H1 (cell line): ENCODE measurements around the gene CD99. TPM values are rescaled to one million over a fixed set of nuclear protein-coding genes. Genes with fewer than 3 reads are reported as not detected.

Experiments used
- CTCF ChIA-PET: fragments of 300-600 bp; sonication (Branson Sonifier 250); formaldehyde crosslinking; loops from one replicate; lab custom pipeline; 2021; ENCODE audit not compliant: partially characterized antibody; lab: Charles Lee
- POLR2A ChIA-PET: fragments of 300-600 bp; sonication (Branson Sonifier 250); formaldehyde crosslinking; loops from one replicate; lab custom pipeline; 2021; ENCODE audit warnings: inconsistent platforms; ENCODE audit not compliant: partially characterized antibody; lab: Charles Lee
- DNase-seq, 2 experiments: peaks; one replicate each; pipeline versions ENCODE4 v3.0.0 to v3.0.0-alpha.2; 2010 to 2022; ENCODE audit warnings: low spot score in 2 of 2, low read depth in 1 of 2, mixed read lengths in 1 of 2
- FAIRE-seq: peaks from 2 replicates; lab custom pipeline; 2011; peaks lifted over from hg19 to GRCh38; lab: Jason Lieb, UNC
- H2AFZ ChIP-seq: 2 replicates; pipeline ENCODE4 v1.8.1; 2012; ENCODE audit warnings: low read length, inconsistent platforms
- H2AK5ac ChIP-seq: 2 replicates; pipeline ENCODE4 v1.6.1; 2013; ENCODE audit warnings: low read depth, low read length
- H2BK120ac ChIP-seq: replicated peaks from 2 replicates; pipeline ENCODE3; 2013; ENCODE audit warnings: low read depth, low read length, inconsistent platforms
- H2BK12ac ChIP-seq: 2 replicates; pipeline ENCODE4 v1.6.1; 2013; ENCODE audit warnings: low read depth, low read length
- H2BK15ac ChIP-seq: 2 replicates; pipeline ENCODE4 v1.6.1; 2013; ENCODE audit warnings: low read length
- H2BK20ac ChIP-seq: 2 replicates; pipeline ENCODE4 v1.6.1; 2013; ENCODE audit warnings: low read length
- H2BK5ac ChIP-seq: 2 replicates; pipeline ENCODE4 v1.6.1; 2013; ENCODE audit warnings: low read depth, low read length
- H3K14ac ChIP-seq: 2 replicates; pipeline ENCODE4 v1.6.1; 2013; ENCODE audit warnings: inconsistent platforms; ENCODE audit not compliant: insufficient read length
- H3K18ac ChIP-seq: 2 replicates; pipeline ENCODE4 v1.6.1; 2013; ENCODE audit warnings: low read length; ENCODE audit errors: extremely low read depth
- H3K23ac ChIP-seq: 2 replicates; pipeline ENCODE4 v1.6.1; 2013; ENCODE audit warnings: inconsistent platforms; ENCODE audit not compliant: insufficient read length
- H3K23me2 ChIP-seq: 2 replicates; pipeline ENCODE4 v1.6.1; 2013; ENCODE audit warnings: low read depth, low read length
- H3K27ac ChIP-seq: 2 replicates; pipeline ENCODE4 v1.6.1; 2011; ENCODE audit warnings: low read depth, low read length, inconsistent platforms
- H3K27me3 ChIP-seq, 4 experiments: replicated peaks in 1 of 4; 1 replicate in 1 of 4; 2 replicates in 3 of 4; pipeline versions ENCODE4 v1.6.1 to v1.8.1; 2011 to 2013; ENCODE audit warnings: low read length in 3 of 4, mild to moderate bottlenecking in 3 of 4, inconsistent platforms in 2 of 4, mixed read lengths in 2 of 4, moderate library complexity in 1 of 4; ENCODE audit not compliant: control insufficient read depth in 3 of 4, insufficient read depth in 3 of 4; ENCODE audit errors: extremely low read depth in 1 of 4
- H3K36me3 ChIP-seq, 4 experiments: 2 replicates each; pipeline versions ENCODE4 v1.6.1 to v1.8.1; 2011 to 2013; ENCODE audit warnings: mild to moderate bottlenecking in 4 of 4, low read length in 3 of 4, moderate library complexity in 2 of 4, control low read depth in 1 of 4, inconsistent platforms in 1 of 4; ENCODE audit not compliant: insufficient read depth in 4 of 4, control insufficient read depth in 2 of 4
- H3K4ac ChIP-seq: replicated peaks from 2 replicates; pipeline ENCODE3; 2013; ENCODE audit warnings: low read length, low read depth, mixed read lengths, inconsistent platforms; ENCODE audit not compliant: insufficient read length
- H3K4me1 ChIP-seq, 4 experiments: replicated peaks in 1 of 4; 1 replicate in 1 of 4; 2 replicates in 3 of 4; pipeline versions ENCODE4 v1.6.1 to v1.8.1; 2011 to 2013; ENCODE audit warnings: low read length in 3 of 4, inconsistent platforms in 2 of 4, mixed read lengths in 1 of 4; ENCODE audit not compliant: insufficient read depth in 4 of 4, control insufficient read depth in 3 of 4
- H3K4me2 ChIP-seq, 2 experiments: 2 replicates each; pipeline versions ENCODE4 v1.6.1 to v1.8.1; 2011 to 2013; ENCODE audit warnings: low read depth in 2 of 2, low read length in 2 of 2, control low read depth in 1 of 2, inconsistent platforms in 1 of 2, mild to moderate bottlenecking in 1 of 2; ENCODE audit not compliant: insufficient read depth in 1 of 2
- H3K4me3 ChIP-seq, 4 experiments: fragments of 200-600, 300-600 bp in 1 of 4; sonication (generic), shearing (Covaris generic), sonication (Bioruptor Twin) in 1 of 4; 2 replicates each; pipeline versions ENCODE4 v1.5.1 to v1.8.1; 2011 to 2016; ENCODE audit warnings: low read length in 4 of 4, low read depth in 3 of 4, control low read depth in 2 of 4, inconsistent platforms in 2 of 4, mild to moderate bottlenecking in 2 of 4, mixed read lengths in 1 of 4, moderate library complexity in 1 of 4; ENCODE audit not compliant: insufficient read depth in 2 of 4; ENCODE audit errors: extremely low read depth in 1 of 4
- H3K56ac ChIP-seq: replicated peaks from 2 replicates; pipeline ENCODE3; 2013; ENCODE audit warnings: low read depth, mild to moderate bottlenecking, mixed read lengths, low read length, inconsistent platforms; ENCODE audit not compliant: insufficient read length
- H3K79me1 ChIP-seq: 2 replicates; pipeline ENCODE4 v1.6.1; 2013; ENCODE audit warnings: low read depth, low read length, control low read depth
- H3K79me2 ChIP-seq, 2 experiments: 2 replicates each; pipeline versions ENCODE4 v1.6.1 to v1.8.1; 2012 to 2013; ENCODE audit warnings: low read length in 2 of 2, mild to moderate bottlenecking in 2 of 2, inconsistent platforms in 1 of 2; ENCODE audit not compliant: insufficient read depth in 2 of 2, control insufficient read depth in 1 of 2
- H3K9ac ChIP-seq, 4 experiments: replicated peaks in 1 of 4; 1 replicate in 1 of 4; 2 replicates in 3 of 4; pipeline versions ENCODE4 v1.6.1 to v1.8.1; 2011 to 2013; ENCODE audit warnings: low read depth in 3 of 4, low read length in 3 of 4, control low read depth in 2 of 4, mild to moderate bottlenecking in 2 of 4, moderate library complexity in 2 of 4, inconsistent platforms in 1 of 4; ENCODE audit errors: extremely low read depth in 1 of 4
- H3K9me3 ChIP-seq, 2 experiments: 2 replicates each; pipeline versions ENCODE4 v1.6.1 to v1.8.1; 2012 to 2013; ENCODE audit warnings: mild to moderate bottlenecking in 2 of 2, moderate library complexity in 2 of 2, control low read depth in 1 of 2, inconsistent platforms in 1 of 2, low read depth in 1 of 2, low read length in 1 of 2, mixed read lengths in 1 of 2; ENCODE audit not compliant: insufficient read depth in 2 of 2
- H4K20me1 ChIP-seq, 2 experiments: replicated peaks in 1 of 2; 2 replicates each; pipeline versions ENCODE3 to v1.8.1; 2011 to 2013; ENCODE audit warnings: inconsistent platforms in 2 of 2, low read length in 2 of 2, mild to moderate bottlenecking in 1 of 2; ENCODE audit not compliant: insufficient read depth in 2 of 2, control insufficient read depth in 1 of 2
- H4K5ac ChIP-seq: 2 replicates; pipeline ENCODE4 v1.6.1; 2013; ENCODE audit warnings: low read length, low read depth, mixed read lengths, inconsistent platforms; ENCODE audit not compliant: insufficient read length
- H4K8ac ChIP-seq: 2 replicates; pipeline ENCODE4 v1.8.0; 2013; ENCODE audit warnings: mild to moderate bottlenecking, moderate library complexity, low read length, inconsistent platforms; ENCODE audit not compliant: insufficient read depth; ENCODE audit errors: extremely low read depth
- H4K91ac ChIP-seq: replicated peaks from 2 replicates; pipeline ENCODE3; 2013; ENCODE audit warnings: low read length, mixed read lengths, inconsistent platforms; ENCODE audit not compliant: insufficient read length
- ASH2L ChIP-seq: fragments of 200-600, 300-600 bp; sonication (generic); IDR thresholded peaks from one replicate; pipeline ENCODE4 v1.7.1; 2017; ENCODE audit warnings: low read length
- ATF3 ChIP-seq: IDR thresholded peaks from 2 replicates; pipeline ENCODE4 v1.6.1; 2011; ENCODE audit warnings: low read depth, mild to moderate bottlenecking, low read length; ENCODE audit not compliant: insufficient read depth
- BRCA1 ChIP-seq: IDR thresholded peaks from 2 replicates; pipeline ENCODE4 v1.6.1; 2012; ENCODE audit warnings: low read depth, low read length, improper control_type of control experiment
- CBX8 ChIP-seq: fragments of 300-800, 300-1000 bp; sonication (generic); IDR thresholded peaks from 2 replicates; pipeline ENCODE4 v1.7.1; 2016; ENCODE audit warnings: low read depth, low read length, borderline replicate concordance
- EZH2 ChIP-seq: fragments of 200-600 bp; sonication (generic); IDR thresholded peaks from 2 replicates; pipeline ENCODE4 v1.7.1; 2012; ENCODE audit warnings: low read depth, mild to moderate bottlenecking, moderate library complexity, low read length, inconsistent platforms; ENCODE audit not compliant: severe bottlenecking
- JUN ChIP-seq: IDR thresholded peaks from 2 replicates; pipeline ENCODE4 v1.6.1; 2011; ENCODE audit warnings: low read depth, mild to moderate bottlenecking, improper control_type of control experiment, low read length
- JUND ChIP-seq: IDR thresholded peaks from 2 replicates; pipeline ENCODE4 v1.6.1; 2011; ENCODE audit warnings: mild to moderate bottlenecking, improper control_type of control experiment, low read length
- KDM4A ChIP-seq: IDR thresholded peaks from one replicate; pipeline ENCODE4 v1.7.1; 2012; ENCODE audit warnings: low read depth, mild to moderate bottlenecking, moderate library complexity, low read length, inconsistent platforms; ENCODE audit not compliant: severe bottlenecking
- SIN3A ChIP-seq, 2 experiments: IDR thresholded peaks in 1 of 2; conservative IDR thresholded peaks in 1 of 2; 2 replicates each; pipeline ENCODE4 v1.6.1; 2011 to 2012; ENCODE audit warnings: low read length in 2 of 2, improper control_type of control experiment in 1 of 2, low read depth in 1 of 2, mild to moderate bottlenecking in 1 of 2
- TAF1 ChIP-seq: IDR thresholded peaks from 2 replicates; pipeline ENCODE4 v1.6.1; 2011; ENCODE audit warnings: mild to moderate bottlenecking, low read depth, low read length
- TBP ChIP-seq: IDR thresholded peaks from 2 replicates; pipeline ENCODE4 v1.6.1; 2011; ENCODE audit warnings: low read depth, low read length, improper control_type of control experiment
- TCF12 ChIP-seq: IDR thresholded peaks from 2 replicates; pipeline ENCODE4 v1.6.1; 2011; ENCODE audit warnings: low read depth, mild to moderate bottlenecking, low read length
- ZNF274 ChIP-seq: IDR thresholded peaks from 2 replicates; pipeline ENCODE4 v1.7.0; 2012; ENCODE audit warnings: low read length, borderline replicate concordance; ENCODE audit errors: extremely low read depth
- WGBS, 2 experiments: shearing (Covaris generic) in 1 of 2; methylation state at CpG; one replicate each; pipeline versions ENCODE4 v1.1.6 to v1.1.7; 2013 to 2015; ENCODE audit warnings: low lambda C conversion rate in 2 of 2, mixed read lengths in 2 of 2, inconsistent platforms in 1 of 2, low coverage in 1 of 2, missing lambda C conversion rate in 1 of 2; ENCODE audit not compliant: insufficient replicate concordance in 2 of 2, insufficient coverage in 1 of 2, insufficient read length in 1 of 2; ENCODE audit errors: extremely low coverage in 1 of 2, missing lambda C conversion rate in 1 of 2; 5-methylcytosine and 5-hydroxymethylcytosine counted together
- polyA plus RNA-seq, 7 experiments: library from polyadenylated mRNA; depleted of rRNA in 3 of 7; stranded (reverse) in 5 of 7; unstranded in 2 of 7; fragments of >200 nt in 5 of 7; fragments of 200-250 nt in 2 of 7; gene quantifications; 1 replicate in 5 of 7; 2 replicates in 1 of 7; 4 replicates in 1 of 7; pipeline versions ENCODE4 v1.2.1 to v1.2.3, GENCODE V29; 2011 to 2013; ENCODE audit warnings: missing spikeins in 2 of 7, mixed read lengths in 2 of 7
- total RNA-seq: library from RNA; stranded (reverse); fragmentation: NEBNext Ultra II Directional; extraction: Animal tissue kit (Norgen Biotek cat#: 25700); gene quantifications from 2 replicates; pipeline ENCODE4 v1.2.1, GENCODE V29; 2021

Gene CD99
- total and polyA plus RNA-seq, 2 of the 8 experiments (the other 6 are each of a cell fraction or from before 2014, with no cell fraction given) = 30.1 to 47.8 TPM

DNA sequence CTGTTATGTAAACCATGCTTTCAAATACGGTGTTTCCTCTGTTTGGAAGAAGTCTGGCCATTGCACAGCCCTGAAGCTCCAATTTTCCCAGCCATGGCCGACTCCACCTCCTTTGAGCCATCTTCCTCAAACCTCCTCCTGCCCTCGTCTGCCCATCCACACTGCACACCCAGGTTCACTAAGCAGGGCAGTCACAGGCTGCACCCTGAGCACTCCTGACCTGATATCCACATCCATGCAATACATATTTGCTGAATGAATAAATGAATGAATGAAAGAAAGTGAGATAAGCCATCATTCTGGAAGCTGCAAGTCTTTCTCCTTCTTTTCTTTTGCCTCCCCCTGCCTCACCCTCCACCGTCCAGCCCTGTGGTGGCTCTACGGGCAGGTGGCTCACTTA is 83.0 kb downstream of the CD99 start:
- H2AK5ac ChIP-seq = peak overlapping the region; percentile 60; the same call in 1 of the 2 replicates
- no peak overlapping the region for H2AFZ ChIP-seq
- H3K56ac ChIP-seq = no peak overlapping the region
- no peaks in the 10 kb centered on the region; a peak in 2 of 7 replicates for H3K27me3 ChIP-seq
- no peaks in the 10 kb centered on the region; the same call in 1 of the 2 replicates for H3K23me2 ChIP-seq
- H3K14ac ChIP-seq = no peak overlapping the region
- no peak overlapping the region for H3K4me2 ChIP-seq
- H4K5ac ChIP-seq = no peak overlapping the region
- H3K4ac ChIP-seq = no peak overlapping the region
- no peaks in the 10 kb centered on the region for H4K20me1 ChIP-seq
- H4K8ac ChIP-seq = no peak overlapping the region
- no peak for DNase-seq
- 92% methylated on average over 5 of the region's 5 CpGs; no CpG with 5 or more reads in 1 of the 2 experiments for WGBS, 2 experiments
- no peaks in the 10 kb centered on the region for H3K79me2 ChIP-seq
- H3K27ac ChIP-seq = no peak overlapping the region
- no peak overlapping the region for H3K18ac ChIP-seq
- H3K79me1 ChIP-seq = no peaks in the 10 kb centered on the region; the same call in 1 of the 2 replicates
- POLR2A ChIA-PET = no interaction called here
- H2BK12ac ChIP-seq = no peak overlapping the region
- H3K9me3 ChIP-seq = peaks cover 0 to 7% of the 10 kb centered on the region in 2 experiments; a peak in 2 of 4 replicates
- H2BK15ac ChIP-seq = no peak overlapping the region
- H2BK20ac ChIP-seq = no peak overlapping the region
- H3K23ac ChIP-seq = no peak overlapping the region
- no peak for FAIRE-seq
- H3K4me3 ChIP-seq = no peak overlapping the region
- no peaks in the 10 kb centered on the region for H3K36me3 ChIP-seq
- H2BK120ac ChIP-seq = no peak overlapping the region
- CTCF ChIA-PET = no interaction called here
- H3K9ac ChIP-seq = no peak overlapping the region
- no peak overlapping the region for H2BK5ac ChIP-seq
- no peak overlapping the region for H4K91ac ChIP-seq
- peaks cover 0 to 2% (median 0%) of the 10 kb centered on the region in 4 experiments; a peak in 1 of 7 replicates for H3K4me1 ChIP-seq
- no peak for TF ChIP-seq TBP
- no peak for TF ChIP-seq TCF12
- no peak for TF ChIP-seq EZH2
- TF ChIP-seq ATF3 = no peak
- TF ChIP-seq BRCA1 = no peak
- TF ChIP-seq CBX8 = no peak
- no peak for TF ChIP-seq ASH2L
- TF ChIP-seq JUND = no peak
- no peak for TF ChIP-seq ZNF274
- no peak for TF ChIP-seq JUN
- TF ChIP-seq KDM4A = no peak
- no peak for TF ChIP-seq TAF1
- TF ChIP-seq SIN3A (conservative IDR thresholded peaks at IDR 0.05 in 1 of 2, IDR thresholded peaks at IDR 0.05 in 1 of 2; ENCODE audit: low read depth in 1 of 2, low read length in 2 of 2) = no peak
